WTC11 (cell line): ENCODE results near the gene TMEM258. TPM values are rescaled to one million over a fixed set of nuclear protein-coding genes. Genes with fewer than 3 reads are reported as not detected.

Experiments
- ATAC-seq: fragments of 200-7000 bp; cut with Tn5 transposase; 2 replicates; pipeline ENCODE4 v1.10.0; 2021; ENCODE audit warnings: mild to moderate bottlenecking, moderate library complexity
- CTCF ChIA-PET: fragments of 300-600 bp; sonication (Branson Sonifier 250); formaldehyde crosslinking; loops from one replicate; lab custom pipeline; 2021; ENCODE audit warnings: antibody characterized with exemption; lab: Charles Lee
- POLR2A ChIA-PET: fragments of 350-600 bp; sonication (Branson Sonifier 250); formaldehyde crosslinking; loops from one replicate; lab custom pipeline; 2021; ENCODE audit warnings: antibody characterized with exemption; lab: Charles Lee
- DNase-seq: peaks from one replicate; pipeline ENCODE4 v3.0.0; 2021; ENCODE audit warnings: low spot score
- H3K27ac Mint-ChIP-seq: 2 replicates; pipeline ENCODE4 v1.8.0; 2021; ENCODE audit warnings: mixed read lengths
- H3K27me3 Mint-ChIP-seq: 2 replicates; pipeline ENCODE4 v1.8.0; 2021; ENCODE audit warnings: low read depth, mild to moderate bottlenecking, moderate library complexity, mixed read lengths
- H3K36me3 Mint-ChIP-seq: 2 replicates; pipeline ENCODE4 v1.8.0; 2021; ENCODE audit warnings: mixed read lengths
- H3K4me1 Mint-ChIP-seq: 2 replicates; pipeline ENCODE4 v1.8.0; 2022; ENCODE audit warnings: mixed read lengths
- H3K4me3 Mint-ChIP-seq: 2 replicates; pipeline ENCODE4 v1.8.0; 2021; ENCODE audit warnings: mild to moderate bottlenecking, moderate library complexity, mixed read lengths
- H3K9me3 Mint-ChIP-seq: 2 replicates; pipeline ENCODE4 v1.8.0; 2021; ENCODE audit warnings: mixed read lengths
- ATF1 ChIP-seq: sonication (generic); formaldehyde crosslinking; IDR thresholded peaks from 2 replicates; pipeline ENCODE4 v1.8.1; 2023; ENCODE audit warnings: mild to moderate bottlenecking, moderate library complexity, missing genetic modification reagents
- CREB1 ChIP-seq: sonication (generic); formaldehyde crosslinking; IDR thresholded peaks from 2 replicates; pipeline ENCODE4 v1.8.0; 2023; ENCODE audit warnings: mild to moderate bottlenecking, missing genetic modification reagents
- ETV6 ChIP-seq: sonication (generic); formaldehyde crosslinking; IDR thresholded peaks from 2 replicates; pipeline ENCODE4 v1.8.1; 2022; ENCODE audit warnings: mild to moderate bottlenecking, missing genetic modification reagents
- IRF2 ChIP-seq: sonication (generic); formaldehyde crosslinking; IDR thresholded peaks from 2 replicates; pipeline ENCODE4 v1.8.0; 2022; ENCODE audit warnings: low read depth, missing genetic modification reagents, borderline replicate concordance
- NR2C2 ChIP-seq: sonication (generic); formaldehyde crosslinking; IDR thresholded peaks from 2 replicates; pipeline ENCODE4 v1.8.0; 2022; ENCODE audit warnings: mild to moderate bottlenecking, missing genetic modification reagents
- NR3C1 ChIP-seq: sonication (generic); formaldehyde crosslinking; conservative IDR thresholded peaks from 2 replicates; pipeline ENCODE4 v1.8.1; 2023; ENCODE audit warnings: low read depth, mild to moderate bottlenecking, missing genetic modification reagents
- OVOL2 ChIP-seq: fragments of 250-450 bp; sonication (Bioruptor Pico); IDR thresholded peaks from 2 replicates; pipeline ENCODE4 v1.9.0; 2021; ENCODE audit warnings: mild to moderate bottlenecking, borderline replicate concordance
- RELA ChIP-seq: sonication (generic); formaldehyde crosslinking; IDR thresholded peaks from 2 replicates; pipeline ENCODE4 v1.8.1; 2022; ENCODE audit warnings: missing genetic modification reagents, mild to moderate bottlenecking, borderline replicate concordance
- SMAD4 ChIP-seq: sonication (generic); formaldehyde crosslinking; IDR thresholded peaks from 2 replicates; pipeline ENCODE4 v1.8.0; 2022; ENCODE audit warnings: mild to moderate bottlenecking, missing genetic modification reagents
- SP1 ChIP-seq: sonication (generic); formaldehyde crosslinking; conservative IDR thresholded peaks from 2 replicates; pipeline ENCODE4 v1.8.1; 2022; ENCODE audit warnings: missing genetic modification reagents
- ZNF232 ChIP-seq: sonication (generic); formaldehyde crosslinking; IDR thresholded peaks from 2 replicates; pipeline ENCODE4 v1.8.0; 2022; ENCODE audit warnings: mild to moderate bottlenecking, missing genetic modification reagents
- ZNF416 ChIP-seq: fragments of 250-450 bp; sonication (Bioruptor Pico); IDR thresholded peaks from 2 replicates; pipeline ENCODE4 v1.9.0; 2021; ENCODE audit warnings: mild to moderate bottlenecking, inconsistent platforms
- ZNF671 ChIP-seq: fragments of 250-450 bp; sonication (Bioruptor Pico); IDR thresholded peaks from 2 replicates; pipeline ENCODE4 v1.8.0; 2021; ENCODE audit warnings: mild to moderate bottlenecking
- total RNA-seq: library from RNA; stranded (reverse); gene quantifications from 3 replicates; pipeline ENCODE4 v1.2.3, GENCODE V29; 2021
- TF ChIP-seq, protein P1 (sequence below): sonication (generic); formaldehyde crosslinking; IDR thresholded peaks from 2 replicates; pipeline ENCODE4 v1.8.1; 2022; ENCODE audit warnings: low read depth, mild to moderate bottlenecking, moderate library complexity, missing genetic modification reagents, borderline replicate concordance
- TF ChIP-seq, protein P2 (sequence below): sonication (generic); formaldehyde crosslinking; IDR thresholded peaks from 2 replicates; pipeline ENCODE4 v1.8.0; 2023; ENCODE audit warnings: missing genetic modification reagents
- TF ChIP-seq, protein P3 (sequence below): fragments of 250-450 bp; sonication (Bioruptor Pico); IDR thresholded peaks from 2 replicates; pipeline ENCODE4 v1.9.0; 2021; ENCODE audit warnings: mild to moderate bottlenecking
- TF ChIP-seq, protein P4 (sequence below): fragments of 250-450 bp; sonication (Bioruptor Pico); IDR thresholded peaks from 2 replicates; pipeline ENCODE4 v1.9.0; 2021; ENCODE audit warnings: moderate library complexity, mild to moderate bottlenecking, inconsistent platforms, borderline replicate concordance
- TF ChIP-seq, protein P5 (sequence below): sonication (generic); formaldehyde crosslinking; IDR thresholded peaks from 2 replicates; pipeline ENCODE4 v1.8.0; 2023; ENCODE audit warnings: missing genetic modification reagents, mild to moderate bottlenecking, borderline replicate concordance
- TF ChIP-seq, protein P6 (sequence below): sonication (generic); formaldehyde crosslinking; IDR thresholded peaks from 2 replicates; pipeline ENCODE4 v1.8.1; 2023; ENCODE audit warnings: mild to moderate bottlenecking, missing genetic modification reagents, borderline replicate concordance

TMEM258 gene
- total RNA-seq, 1 experiment from 2014 or later = 175 TPM

DNA sequence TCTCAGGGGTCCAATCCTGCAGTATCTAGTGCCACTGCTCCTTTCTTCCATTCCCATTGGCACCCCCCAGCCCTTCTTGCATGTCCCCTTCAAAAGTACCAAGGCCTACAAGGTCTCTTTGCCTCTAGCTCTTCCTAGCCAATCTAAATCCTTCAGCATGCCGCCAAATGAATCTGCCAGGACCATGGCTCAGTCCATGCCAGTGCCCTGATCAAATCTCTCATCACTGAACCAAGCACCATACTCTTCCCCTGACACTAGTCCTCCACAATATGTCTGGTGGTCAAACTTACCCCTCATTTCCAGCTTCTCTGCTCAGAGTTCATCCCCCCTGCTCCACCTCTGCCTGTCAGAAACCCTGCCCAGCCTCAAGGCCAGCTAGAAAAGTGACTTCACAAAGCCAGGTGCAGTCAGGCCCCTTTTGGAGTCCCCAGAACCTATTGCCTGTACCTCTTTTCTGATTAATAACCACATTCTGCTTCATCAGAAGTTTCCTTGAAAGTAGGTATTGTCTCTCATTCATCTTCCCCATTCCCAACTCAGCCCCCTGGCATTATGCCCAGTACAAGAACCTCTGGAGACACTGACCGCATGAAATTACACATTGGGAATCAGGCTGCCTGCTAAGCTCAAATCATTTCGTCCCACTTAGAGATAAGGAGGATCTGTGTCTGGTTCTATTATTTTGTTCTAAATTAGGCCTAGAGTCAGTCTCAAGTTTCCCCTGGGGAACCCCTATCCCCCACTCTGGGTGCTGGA lies 11.7 kb upstream of the TMEM258 start:
- H3K36me3 Mint-ChIP-seq = peaks cover 73% of the 10 kb centered on the region
- TF ChIP-seq ETV6 (CRISPR knock-in tag) (no peak), RELA (no peak), ATF1 (CRISPR knock-in tag) (no peak), SP1 (CRISPR knock-in tag) (no peak), IRF2 (CRISPR knock-in tag) (no peak), SMAD4 (CRISPR knock-in tag) (no peak), OVOL2 (no peak), ZNF232 (CRISPR knock-in tag) (no peak), NR2C2 (no peak), ZNF416 (CRISPR knock-in tag) (no peak), CREB1 (CRISPR knock-in tag) (no peak), ZNF671 (CRISPR knock-in tag) (no peak), NR3C1 (CRISPR knock-in tag) (no peak)
- TF ChIP-seq, protein P1, sequence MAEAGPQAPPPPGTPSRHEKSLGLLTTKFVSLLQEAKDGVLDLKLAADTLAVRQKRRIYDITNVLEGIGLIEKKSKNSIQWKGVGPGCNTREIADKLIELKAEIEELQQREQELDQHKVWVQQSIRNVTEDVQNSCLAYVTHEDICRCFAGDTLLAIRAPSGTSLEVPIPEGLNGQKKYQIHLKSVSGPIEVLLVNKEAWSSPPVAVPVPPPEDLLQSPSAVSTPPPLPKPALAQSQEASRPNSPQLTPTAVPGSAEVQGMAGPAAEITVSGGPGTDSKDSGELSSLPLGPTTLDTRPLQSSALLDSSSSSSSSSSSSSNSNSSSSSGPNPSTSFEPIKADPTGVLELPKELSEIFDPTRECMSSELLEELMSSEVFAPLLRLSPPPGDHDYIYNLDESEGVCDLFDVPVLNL = no peak
- TF ChIP-seq, protein P2, sequence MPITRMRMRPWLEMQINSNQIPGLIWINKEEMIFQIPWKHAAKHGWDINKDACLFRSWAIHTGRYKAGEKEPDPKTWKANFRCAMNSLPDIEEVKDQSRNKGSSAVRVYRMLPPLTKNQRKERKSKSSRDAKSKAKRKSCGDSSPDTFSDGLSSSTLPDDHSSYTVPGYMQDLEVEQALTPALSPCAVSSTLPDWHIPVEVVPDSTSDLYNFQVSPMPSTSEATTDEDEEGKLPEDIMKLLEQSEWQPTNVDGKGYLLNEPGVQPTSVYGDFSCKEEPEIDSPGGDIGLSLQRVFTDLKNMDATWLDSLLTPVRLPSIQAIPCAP = no peak
- TF ChIP-seq, protein P3, sequence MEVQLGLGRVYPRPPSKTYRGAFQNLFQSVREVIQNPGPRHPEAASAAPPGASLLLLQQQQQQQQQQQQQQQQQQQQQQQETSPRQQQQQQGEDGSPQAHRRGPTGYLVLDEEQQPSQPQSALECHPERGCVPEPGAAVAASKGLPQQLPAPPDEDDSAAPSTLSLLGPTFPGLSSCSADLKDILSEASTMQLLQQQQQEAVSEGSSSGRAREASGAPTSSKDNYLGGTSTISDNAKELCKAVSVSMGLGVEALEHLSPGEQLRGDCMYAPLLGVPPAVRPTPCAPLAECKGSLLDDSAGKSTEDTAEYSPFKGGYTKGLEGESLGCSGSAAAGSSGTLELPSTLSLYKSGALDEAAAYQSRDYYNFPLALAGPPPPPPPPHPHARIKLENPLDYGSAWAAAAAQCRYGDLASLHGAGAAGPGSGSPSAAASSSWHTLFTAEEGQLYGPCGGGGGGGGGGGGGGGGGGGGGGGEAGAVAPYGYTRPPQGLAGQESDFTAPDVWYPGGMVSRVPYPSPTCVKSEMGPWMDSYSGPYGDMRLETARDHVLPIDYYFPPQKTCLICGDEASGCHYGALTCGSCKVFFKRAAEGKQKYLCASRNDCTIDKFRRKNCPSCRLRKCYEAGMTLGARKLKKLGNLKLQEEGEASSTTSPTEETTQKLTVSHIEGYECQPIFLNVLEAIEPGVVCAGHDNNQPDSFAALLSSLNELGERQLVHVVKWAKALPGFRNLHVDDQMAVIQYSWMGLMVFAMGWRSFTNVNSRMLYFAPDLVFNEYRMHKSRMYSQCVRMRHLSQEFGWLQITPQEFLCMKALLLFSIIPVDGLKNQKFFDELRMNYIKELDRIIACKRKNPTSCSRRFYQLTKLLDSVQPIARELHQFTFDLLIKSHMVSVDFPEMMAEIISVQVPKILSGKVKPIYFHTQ (CRISPR knock-in tag) = no peak
- TF ChIP-seq, protein P4, sequence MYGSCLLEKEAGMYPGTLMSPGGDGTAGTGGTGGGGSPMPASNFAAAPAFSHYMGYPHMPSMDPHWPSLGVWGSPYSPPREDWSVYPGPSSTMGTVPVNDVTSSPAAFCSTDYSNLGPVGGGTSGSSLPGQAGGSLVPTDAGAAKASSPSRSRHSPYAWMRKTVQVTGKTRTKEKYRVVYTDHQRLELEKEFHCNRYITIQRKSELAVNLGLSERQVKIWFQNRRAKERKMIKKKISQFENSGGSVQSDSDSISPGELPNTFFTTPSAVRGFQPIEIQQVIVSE (CRISPR knock-in tag) = no peak
- TF ChIP-seq, protein P5, sequence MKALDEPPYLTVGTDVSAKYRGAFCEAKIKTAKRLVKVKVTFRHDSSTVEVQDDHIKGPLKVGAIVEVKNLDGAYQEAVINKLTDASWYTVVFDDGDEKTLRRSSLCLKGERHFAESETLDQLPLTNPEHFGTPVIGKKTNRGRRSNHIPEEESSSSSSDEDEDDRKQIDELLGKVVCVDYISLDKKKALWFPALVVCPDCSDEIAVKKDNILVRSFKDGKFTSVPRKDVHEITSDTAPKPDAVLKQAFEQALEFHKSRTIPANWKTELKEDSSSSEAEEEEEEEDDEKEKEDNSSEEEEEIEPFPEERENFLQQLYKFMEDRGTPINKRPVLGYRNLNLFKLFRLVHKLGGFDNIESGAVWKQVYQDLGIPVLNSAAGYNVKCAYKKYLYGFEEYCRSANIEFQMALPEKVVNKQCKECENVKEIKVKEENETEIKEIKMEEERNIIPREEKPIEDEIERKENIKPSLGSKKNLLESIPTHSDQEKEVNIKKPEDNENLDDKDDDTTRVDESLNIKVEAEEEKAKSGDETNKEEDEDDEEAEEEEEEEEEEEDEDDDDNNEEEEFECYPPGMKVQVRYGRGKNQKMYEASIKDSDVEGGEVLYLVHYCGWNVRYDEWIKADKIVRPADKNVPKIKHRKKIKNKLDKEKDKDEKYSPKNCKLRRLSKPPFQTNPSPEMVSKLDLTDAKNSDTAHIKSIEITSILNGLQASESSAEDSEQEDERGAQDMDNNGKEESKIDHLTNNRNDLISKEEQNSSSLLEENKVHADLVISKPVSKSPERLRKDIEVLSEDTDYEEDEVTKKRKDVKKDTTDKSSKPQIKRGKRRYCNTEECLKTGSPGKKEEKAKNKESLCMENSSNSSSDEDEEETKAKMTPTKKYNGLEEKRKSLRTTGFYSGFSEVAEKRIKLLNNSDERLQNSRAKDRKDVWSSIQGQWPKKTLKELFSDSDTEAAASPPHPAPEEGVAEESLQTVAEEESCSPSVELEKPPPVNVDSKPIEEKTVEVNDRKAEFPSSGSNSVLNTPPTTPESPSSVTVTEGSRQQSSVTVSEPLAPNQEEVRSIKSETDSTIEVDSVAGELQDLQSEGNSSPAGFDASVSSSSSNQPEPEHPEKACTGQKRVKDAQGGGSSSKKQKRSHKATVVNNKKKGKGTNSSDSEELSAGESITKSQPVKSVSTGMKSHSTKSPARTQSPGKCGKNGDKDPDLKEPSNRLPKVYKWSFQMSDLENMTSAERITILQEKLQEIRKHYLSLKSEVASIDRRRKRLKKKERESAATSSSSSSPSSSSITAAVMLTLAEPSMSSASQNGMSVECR = no peak
- TF ChIP-seq, protein P6, sequence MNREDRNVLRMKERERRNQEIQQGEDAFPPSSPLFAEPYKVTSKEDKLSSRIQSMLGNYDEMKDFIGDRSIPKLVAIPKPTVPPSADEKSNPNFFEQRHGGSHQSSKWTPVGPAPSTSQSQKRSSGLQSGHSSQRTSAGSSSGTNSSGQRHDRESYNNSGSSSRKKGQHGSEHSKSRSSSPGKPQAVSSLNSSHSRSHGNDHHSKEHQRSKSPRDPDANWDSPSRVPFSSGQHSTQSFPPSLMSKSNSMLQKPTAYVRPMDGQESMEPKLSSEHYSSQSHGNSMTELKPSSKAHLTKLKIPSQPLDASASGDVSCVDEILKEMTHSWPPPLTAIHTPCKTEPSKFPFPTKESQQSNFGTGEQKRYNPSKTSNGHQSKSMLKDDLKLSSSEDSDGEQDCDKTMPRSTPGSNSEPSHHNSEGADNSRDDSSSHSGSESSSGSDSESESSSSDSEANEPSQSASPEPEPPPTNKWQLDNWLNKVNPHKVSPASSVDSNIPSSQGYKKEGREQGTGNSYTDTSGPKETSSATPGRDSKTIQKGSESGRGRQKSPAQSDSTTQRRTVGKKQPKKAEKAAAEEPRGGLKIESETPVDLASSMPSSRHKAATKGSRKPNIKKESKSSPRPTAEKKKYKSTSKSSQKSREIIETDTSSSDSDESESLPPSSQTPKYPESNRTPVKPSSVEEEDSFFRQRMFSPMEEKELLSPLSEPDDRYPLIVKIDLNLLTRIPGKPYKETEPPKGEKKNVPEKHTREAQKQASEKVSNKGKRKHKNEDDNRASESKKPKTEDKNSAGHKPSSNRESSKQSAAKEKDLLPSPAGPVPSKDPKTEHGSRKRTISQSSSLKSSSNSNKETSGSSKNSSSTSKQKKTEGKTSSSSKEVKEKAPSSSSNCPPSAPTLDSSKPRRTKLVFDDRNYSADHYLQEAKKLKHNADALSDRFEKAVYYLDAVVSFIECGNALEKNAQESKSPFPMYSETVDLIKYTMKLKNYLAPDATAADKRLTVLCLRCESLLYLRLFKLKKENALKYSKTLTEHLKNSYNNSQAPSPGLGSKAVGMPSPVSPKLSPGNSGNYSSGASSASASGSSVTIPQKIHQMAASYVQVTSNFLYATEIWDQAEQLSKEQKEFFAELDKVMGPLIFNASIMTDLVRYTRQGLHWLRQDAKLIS = no peak
- DNase-seq (no peak), ATAC-seq (no peak)
- ChIA-PET POLR2A (interaction anchor here (1.3 kb wide), 1 partner anchor 13 kb away, joined by 3 read pairs; the partner anchor contains the start of gene FADS1), CTCF (interaction anchor here (1.2 kb wide), 1 partner anchor 11 kb away, joined by 3 read pairs; the partner anchor contains the start of gene FEN1)
- no peaks in the 10 kb centered on the region for H3K4me1 Mint-ChIP-seq
- no peak overlapping the region for H3K4me3 Mint-ChIP-seq
- H3K27me3 Mint-ChIP-seq = no peaks in the 10 kb centered on the region
- H3K9me3 Mint-ChIP-seq = no peaks in the 10 kb centered on the region
- H3K27ac Mint-ChIP-seq = no peak overlapping the region; the same call in 1 of the 2 replicates
